D721Med (cell line): Measurements from ENCODE around the gene ZRSR2.

Experiments used
- DNase-seq: peaks from one replicate; pipeline ENCODE4 v3.0.0; 2011; ENCODE audit warnings: low spot score; ENCODE audit not compliant: insufficient read length
- FAIRE-seq: peaks from 2 replicates; lab custom pipeline; 2011; peaks lifted over from hg19 to GRCh38; lab: Jason Lieb, UNC
- CTCF ChIP-seq: IDR thresholded peaks from 2 replicates; pipeline ENCODE4 v1.5.1; 2012; ENCODE audit warnings: mild to moderate bottlenecking, control low read depth; ENCODE audit not compliant: insufficient read depth; ENCODE audit errors: missing control alignments

Gene ZRSR2

GRCh38 chrX:15781961-15782699 lies 8.2 kb upstream of the ZRSR2 start:
- FAIRE-seq (no peak), DNase-seq (no peak)
- no peak for TF ChIP-seq CTCF

- DNase-seq: no peak
- FAIRE-seq: no peak
Observed at GRCh38 chrX:15785176-15785750, 5.0 kb upstream of the ZRSR2 start.

GRCh38 chrX:15786915-15787314 lies 3.4 kb upstream of the ZRSR2 start:
- no peak for FAIRE-seq
- DNase-seq: no peak
- no peak for TF ChIP-seq CTCF

More at GRCh38 chrX:15785176-15785750, 5.0 kb upstream of the ZRSR2 start:
- TF ChIP-seq CTCF: no peak

- no peak for TF ChIP-seq CTCF
- no peak for DNase-seq
- no peak for FAIRE-seq
Observed at GRCh38 chrX:15790769-15791290, 546 bp downstream of the ZRSR2 start.

- FAIRE-seq (no peak), DNase-seq (no peak)
- TF ChIP-seq CTCF: no peak
Observed at GRCh38 chrX:15797707-15798106, 7.4 kb downstream of the ZRSR2 start.

GRCh38 chrX:15804563-15804962 lies 14.3 kb downstream of the ZRSR2 start:
- no peak for TF ChIP-seq CTCF
- FAIRE-seq (no peak), DNase-seq (no peak)

GRCh38 chrX:15808254-15808653 lies 18.0 kb downstream of the ZRSR2 start:
- no peak for FAIRE-seq
- no peak for TF ChIP-seq CTCF

More at GRCh38 chrX:15808254-15808653, 18.0 kb downstream of the ZRSR2 start:
- no peak for DNase-seq
